HepG2 (cell line): ENCODE results near the gene FBXO48. TPM values are rescaled to one million over a fixed set of nuclear protein-coding genes. Genes with fewer than 3 reads are reported as not detected.
"Not testable (repeated sequence)": the region's sequence is repeated elsewhere in the genome, so short reads cannot be mapped to it uniquely, and the experiment has no call there.

Experiments
- ATAC-seq: fragments of 200-7000 bp; cut with Tn5 transposase; 3 replicates; pipeline ENCODE4 v1.9.1; 2020; ENCODE audit warnings: mild to moderate bottlenecking, moderate library complexity
- BruUV-seq: library from RNA; stranded (reverse); fragments of 400-500 nt; replicated peaks from 2 replicates; lab custom pipeline; 2021; lab: Mats Ljungman, UMichigan
- CTCF ChIA-PET: fragments of 300-600 bp; formaldehyde crosslinking; extraction: SDS; loops from one replicate; lab custom pipeline; 2021; ENCODE audit warnings: low total read pairs, inconsistent platforms, low intra/inter-chr PET ratio; lab: Yijun Ruan, JAX
- POLR2A ChIA-PET: fragments of 350-600 bp; sonication (Branson Sonifier 250); formaldehyde crosslinking; loops from one replicate; lab custom pipeline; 2020; ENCODE audit warnings: antibody characterized with exemption, inconsistent platforms; lab: Yijun Ruan, JAX
- DNase-seq: peaks from one replicate; pipeline ENCODE4 v3.0.0-alpha.2; 2015; ENCODE audit warnings: low spot score
- FAIRE-seq: peaks from 3 replicates; lab custom pipeline; 2011; peaks lifted over from hg19 to GRCh38; lab: Jason Lieb, UNC
- H2AFZ ChIP-seq: one replicate; pipeline ENCODE4 v1.6.1; 2011; ENCODE audit warnings: low read length, inconsistent platforms
- H3K27ac ChIP-seq: fragments of 300-600 bp; 3 replicates; pipeline ENCODE4 v1.8.0; 2011; ENCODE audit warnings: mixed run types, mild to moderate bottlenecking, mixed read lengths, low read length, inconsistent platforms; ENCODE audit not compliant: insufficient read depth; ENCODE audit errors: extremely low read length
- H3K27me3 ChIP-seq, 2 experiments: fragments of 200-600 bp in 1 of 2; 2 replicates in 1 of 2; 3 replicates in 1 of 2; pipeline versions ENCODE4 v1.6.0 to v1.8.0; 2011; ENCODE audit warnings: low read length in 2 of 2, mild to moderate bottlenecking in 2 of 2, moderate library complexity in 2 of 2, inconsistent platforms in 1 of 2; ENCODE audit not compliant: insufficient read depth in 2 of 2, control insufficient read depth in 1 of 2
- H3K36me3 ChIP-seq, 2 experiments: fragments of 200-600 bp in 1 of 2; replicated peaks in 1 of 2; 2 replicates in 1 of 2; 3 replicates in 1 of 2; pipeline versions ENCODE4 v1.5.1 to v1.8.0; 2011; ENCODE audit warnings: low read length in 2 of 2, inconsistent platforms in 1 of 2; ENCODE audit not compliant: insufficient read depth in 2 of 2, control insufficient read depth in 1 of 2
- H3K4me1 ChIP-seq: 2 replicates; pipeline ENCODE4 v1.5.1; 2012; ENCODE audit warnings: low read length, inconsistent platforms; ENCODE audit not compliant: insufficient read depth
- H3K4me2 ChIP-seq: 2 replicates; pipeline ENCODE4 v1.6.0; 2011; ENCODE audit warnings: low read depth, low read length, inconsistent platforms
- H3K4me3 ChIP-seq, 3 experiments: fragments of 200-600 bp in 1 of 3; sonication (generic), shearing (Covaris generic) in 1 of 3; replicated peaks in 1 of 3; 2 replicates each; pipeline ENCODE4 v1.5.1; 2011 to 2016; ENCODE audit warnings: low read length in 3 of 3, inconsistent platforms in 2 of 3, low read depth in 2 of 3, mild to moderate bottlenecking in 2 of 3, control low read depth in 1 of 3, mixed read lengths in 1 of 3; ENCODE audit not compliant: insufficient read depth in 1 of 3
- H3K79me2 ChIP-seq: one replicate; pipeline ENCODE4 v1.6.1; 2011; ENCODE audit warnings: low read length, inconsistent platforms; ENCODE audit not compliant: insufficient read depth
- H3K9ac ChIP-seq: 2 replicates; pipeline ENCODE4 v1.6.0; 2011; ENCODE audit warnings: mild to moderate bottlenecking, low read depth, low read length, inconsistent platforms; ENCODE audit not compliant: insufficient read depth
- H3K9me3 ChIP-seq: 2 replicates; pipeline ENCODE4 v1.5.1; 2012; ENCODE audit warnings: mild to moderate bottlenecking, low read length
- H4K20me1 ChIP-seq: 2 replicates; pipeline ENCODE4 v1.6.0; 2011; ENCODE audit warnings: inconsistent platforms, mild to moderate bottlenecking, low read length, moderate library complexity; ENCODE audit not compliant: insufficient read depth
- CAMTA2 ChIP-seq: sonication (generic); formaldehyde crosslinking; IDR thresholded peaks from 2 replicates; pipeline ENCODE4 v1.4.0; 2020; ENCODE audit warnings: mild to moderate bottlenecking, missing genetic modification reagents, borderline replicate concordance
- CREM ChIP-seq, 2 experiments: sonication (generic) in 1 of 2; formaldehyde crosslinking in 1 of 2; IDR thresholded peaks; 2 replicates each; pipeline versions ENCODE4 v1.4.0 to v1.6.1; 2016 to 2020; ENCODE audit warnings: antibody characterized with exemption in 1 of 2, mild to moderate bottlenecking in 1 of 2, missing genetic modification reagents in 1 of 2
- EHMT2 ChIP-seq: fragments of 200-600 bp; sonication (generic); IDR thresholded peaks from 2 replicates; pipeline ENCODE4 v1.7.0; 2017; ENCODE audit warnings: antibody characterized with exemption, low read depth, low read length, borderline replicate concordance
- HMGA1 ChIP-seq: sonication (generic); formaldehyde crosslinking; conservative IDR thresholded peaks from 2 replicates; pipeline ENCODE4 v1.4.0; 2020; ENCODE audit warnings: missing genetic modification reagents
- HNF4G ChIP-seq, 2 experiments: sonication (generic) in 1 of 2; formaldehyde crosslinking in 1 of 2; IDR thresholded peaks; 2 replicates each; pipeline versions ENCODE4 v1.4.0 to v1.6.1; 2011 to 2020; ENCODE audit warnings: borderline replicate concordance in 2 of 2, low read depth in 2 of 2, mild to moderate bottlenecking in 2 of 2, low read length in 1 of 2, missing genetic modification reagents in 1 of 2, moderate library complexity in 1 of 2
- MAFF ChIP-seq: IDR thresholded peaks from 2 replicates; pipeline ENCODE4 v1.6.1; 2011; ENCODE audit warnings: low read depth, low read length, improper control_type of control experiment
- MAFK ChIP-seq, 2 experiments: IDR thresholded peaks in 1 of 2; conservative IDR thresholded peaks in 1 of 2; 2 replicates each; pipeline ENCODE4 v1.6.1; 2011; ENCODE audit warnings: improper control_type of control experiment in 2 of 2, low read length in 2 of 2
- ONECUT2 ChIP-seq: sonication (generic); formaldehyde crosslinking; IDR thresholded peaks from 2 replicates; pipeline ENCODE4 v1.4.0; 2020; ENCODE audit warnings: missing genetic modification reagents
- WGBS: methylation state at CpG from one replicate; pipeline ENCODE4 v1.1.6; 2017; ENCODE audit warnings: low lambda C conversion rate; 5-methylcytosine and 5-hydroxymethylcytosine counted together
- in situ Hi-C: cut with HindIII; loops from 2 replicates; pipeline ENCODE4 v1.10.0; 2017; ENCODE audit warnings: low pct_unique_long_range_greater_than_20kb; ENCODE audit not compliant: extremely low pct_ligation_motif_present
- intact Hi-C: fragments of 100-400 bp; cut with micrococcal nuclease; formaldehyde crosslinking; loops from one replicate; pipeline ENCODE4 v1.10.0; 2022; ENCODE audit not compliant: unreplicated experiment
- polyA plus RNA-seq, 8 experiments: library from polyadenylated mRNA; depleted of rRNA in 3 of 8; stranded (reverse) in 7 of 8; unstranded in 1 of 8; fragments of >200 nt; fragmentation: Illumina TruSeq in 4 of 8; extraction: Trizol in 4 of 8; gene quantifications; 2 replicates each; pipeline versions ENCODE4 v1.2.1 to v1.2.3, GENCODE V29; 2011 to 2016; ENCODE audit warnings: low read depth in 4 of 8, missing spikeins in 1 of 8, mixed read lengths in 1 of 8; ENCODE audit not compliant: insufficient read depth in 1 of 8
- total RNA-seq, 5 experiments: library from RNA; depleted of rRNA; stranded (reverse); fragments of >200 nt; fragmentation: Illumina TruSeq; extraction: Trizol; gene quantifications; 2 replicates each; pipeline ENCODE4 v1.2.3, GENCODE V29; 2016; ENCODE audit warnings: low read depth in 1 of 5

Gene FBXO48
- total and polyA plus RNA-seq, 2 of the 13 experiments (the other 11 are each of a cell fraction or from before 2014, with no cell fraction given), result 0.42 to 1.1 TPM

- no peak for TF ChIP-seq CAMTA2 (CRISPR knock-in tag)
- TF ChIP-seq HNF4G (IDR thresholded peaks at IDR 0.05; ENCODE audit: borderline replicate concordance, low read depth, low read length), result peak; percentile 19; the same call in 1 of the 2 replicates
- no peak for TF ChIP-seq HNF4G (CRISPR knock-in tag; IDR thresholded peaks at IDR 0.05; ENCODE audit: borderline replicate concordance, low read depth)
- TF ChIP-seq, all 625 proteins: peak for 8
Observed at GRCh38 chr2:68491582-68491981, 24.5 kb upstream of the FBXO48 start (continued).

GRCh38 chr2:68489282-68489681 lies 22.2 kb upstream of the FBXO48 start:
- in situ Hi-C loops, result no loop called here
- no peak for TF ChIP-seq EHMT2
- peak; percentile 66 to 74 for TF ChIP-seq MAFK (conservative IDR thresholded peaks at IDR 0.05 in 1 of 2, IDR thresholded peaks at IDR 0.05 in 1 of 2; ENCODE audit: low read length in 2 of 2)
- TF ChIP-seq ONECUT2, result no peak
- no peak for TF ChIP-seq HMGA1 (CRISPR knock-in tag)
- peak; percentile 59 for TF ChIP-seq MAFF
- TF ChIP-seq CREM (IDR thresholded peaks at IDR 0.05), result no peak
- TF ChIP-seq CREM (CRISPR knock-in tag; IDR thresholded peaks at IDR 0.05), result no peak
- TF ChIP-seq, all 625 proteins: peak for 2
- no peaks in the 10 kb centered on the region for H4K20me1 ChIP-seq
- H3K4me2 ChIP-seq, result no peak overlapping the region
- H3K79me2 ChIP-seq, result no peaks in the 10 kb centered on the region
- no peak overlapping the region for H3K9ac ChIP-seq
- ChIA-PET CTCF (interaction anchor here (2.9 kb wide), 1 partner anchor 106 kb away, joined by 14 read pairs; no protein-coding TSS in a partner anchor), POLR2A (no interaction called here)
- H3K4me3 ChIP-seq, result no peak overlapping the region
- H3K9me3 ChIP-seq, result no peaks in the 10 kb centered on the region
- H3K27ac ChIP-seq, result no peak overlapping the region
- no TSS peak for BruUV-seq
- FAIRE-seq, result no peak
- no peaks in the 10 kb centered on the region for H3K36me3 ChIP-seq
- no peaks in the 10 kb centered on the region for H3K27me3 ChIP-seq
- 95% methylated on average over 1 of the region's 1 CpG for WGBS
- no peak for ATAC-seq
- H2AFZ ChIP-seq, result no peak overlapping the region
- DNase-seq, result no peak
- H3K4me1 ChIP-seq, result no peaks in the 10 kb centered on the region
- intact Hi-C loops, result loop anchor here (5.0 kb wide), 1 partner anchor 158 kb away; no protein-coding TSS in a partner anchor

GRCh38 chr2:68488605-68489004 lies 21.5 kb upstream of the FBXO48 start:
- 88% methylated on average over 1 of the region's 1 CpG for WGBS
- ATAC-seq, BruUV-seq, H2AFZ ChIP-seq, POLR2A ChIA-PET, H3K4me3 ChIP-seq, H3K4me1 ChIP-seq, in situ Hi-C loops, H3K27me3 ChIP-seq, H3K79me2 ChIP-seq, H3K36me3 ChIP-seq, DNase-seq, H4K20me1 ChIP-seq, H3K27ac ChIP-seq, FAIRE-seq, H3K9ac ChIP-seq, H3K4me2 ChIP-seq, H3K9me3 ChIP-seq: not testable (repeated sequence)
- intact Hi-C loops, result loop anchor here (5.0 kb wide), 1 partner anchor 159 kb away; no protein-coding TSS in a partner anchor
- CTCF ChIA-PET, result interaction anchor here (2.2 to 2.9 kb wide), 2 partner anchors 106 to 227 kb away, joined by 14 to 15 read pairs; no protein-coding TSS in a partner anchor
